Activated naive CD4-positive, alpha-beta T cell treated with anti-CD3 and anti-CD28 coated beads, Interleukin-2, amount 50 U/mL, for 72 hours (primary cell): ENCODE measurements around the gene H2BK1. TPM values are rescaled to one million over a fixed set of nuclear protein-coding genes. Genes with fewer than 3 reads are reported as not detected.

Source experiments
- ATAC-seq, 2 donors: fragments of 150-1000 bp; cut with Tn5 transposase; 2 replicates each; pipeline ENCODE4 v1.10.0; 2021; ENCODE audit warnings: mild to moderate bottlenecking in 2 of 2, moderate library complexity in 2 of 2
- DNase-seq, 2 donors: peaks; one replicate each; pipeline ENCODE4 v3.0.0; 2021 to 2022; ENCODE audit warnings: low spot score in 2 of 2
- H3K27ac Mint-ChIP-seq, 2 donors: one replicate each; pipeline ENCODE4 v1.8.0; 2022; ENCODE audit warnings: mild to moderate bottlenecking in 2 of 2, mixed read lengths in 2 of 2
- H3K36me3 Mint-ChIP-seq, 2 donors: one replicate each; pipeline ENCODE4 v1.8.0; 2022; ENCODE audit warnings: mixed read lengths in 2 of 2
- H3K9me3 Mint-ChIP-seq, 2 donors: one replicate each; pipeline ENCODE4 v1.8.0; 2022; ENCODE audit warnings: mixed read lengths in 2 of 2
- total RNA-seq, 2 donors: library from RNA; stranded (reverse); gene quantifications; one replicate each; pipeline ENCODE4 v1.2.3, GENCODE V29; 2022

The H2BK1 gene
- total RNA-seq, 2 donors from 2014 or later, result 1.2 TPM; not detected in 1

- ATAC-seq (no peak), DNase-seq (no peak)
- Mint-ChIP-seq H3K36me3 (no peaks in the 10 kb centered on the region), H3K27ac (no peak overlapping the region), H3K9me3 (no peaks in the 10 kb centered on the region)
These were observed 30.9 kb downstream of the H2BK1 start for GRCh38 chr7:151179287-151179860.

GRCh38 chr7:151178831-151179230 is 31.5 kb downstream of the H2BK1 start:
- ATAC-seq (no peak), DNase-seq (no peak)
- no peaks in the 10 kb centered on the region for H3K36me3 Mint-ChIP-seq
- no peaks in the 10 kb centered on the region for H3K9me3 Mint-ChIP-seq
- no peak overlapping the region for H3K27ac Mint-ChIP-seq

GRCh38 chr7:151178236-151178635 is 32.1 kb downstream of the H2BK1 start:
- H3K9me3 Mint-ChIP-seq, result no peaks in the 10 kb centered on the region
- DNase-seq, result no peak
- H3K27ac Mint-ChIP-seq, result no peak overlapping the region
- no peak for ATAC-seq
- no peaks in the 10 kb centered on the region for H3K36me3 Mint-ChIP-seq

- Mint-ChIP-seq H3K36me3 (no peaks in the 10 kb centered on the region), H3K9me3 (no peaks in the 10 kb centered on the region), H3K27ac (no peak overlapping the region)
- no peak for DNase-seq
- no peak for ATAC-seq
These were observed 33.0 kb downstream of the H2BK1 start for GRCh38 chr7:151177310-151177709.

- Mint-ChIP-seq H3K9me3 (no peaks in the 10 kb centered on the region), H3K36me3 (no peaks in the 10 kb centered on the region), H3K27ac (no peak overlapping the region)
- ATAC-seq, result no peak
- no peak for DNase-seq
These were observed 33.9 kb downstream of the H2BK1 start for GRCh38 chr7:151176401-151176800.

GRCh38 chr7:151175793-151176311 is 34.4 kb downstream of the H2BK1 start:
- H3K36me3 Mint-ChIP-seq, result no peaks in the 10 kb centered on the region
- no peaks in the 10 kb centered on the region for H3K9me3 Mint-ChIP-seq
- no peak overlapping the region for H3K27ac Mint-ChIP-seq
- DNase-seq (no peak), ATAC-seq (no peak)

- DNase-seq (no peak), ATAC-seq (no peak)
- H3K36me3 Mint-ChIP-seq, result no peaks in the 10 kb centered on the region
- H3K9me3 Mint-ChIP-seq, result no peaks in the 10 kb centered on the region
- H3K27ac Mint-ChIP-seq, result no peak overlapping the region
These were observed 35.1 kb downstream of the H2BK1 start for GRCh38 chr7:151175047-151175792.

- H3K9me3 Mint-ChIP-seq, result no peaks in the 10 kb centered on the region
- no peak overlapping the region for H3K27ac Mint-ChIP-seq
- H3K36me3 Mint-ChIP-seq, result no peaks in the 10 kb centered on the region
- no peak for DNase-seq
- ATAC-seq, result peak in 1 of 2 donors; percentile 34
These were observed 35.8 kb downstream of the H2BK1 start for GRCh38 chr7:151174246-151175046.

- DNase-seq, result no peak
- no peak for ATAC-seq
- Mint-ChIP-seq H3K9me3 (no peaks in the 10 kb centered on the region), H3K36me3 (no peaks in the 10 kb centered on the region), H3K27ac (no peak overlapping the region)
These were observed 36.7 kb downstream of the H2BK1 start for GRCh38 chr7:151173386-151174245.

- Mint-ChIP-seq H3K36me3 (no peaks in the 10 kb centered on the region), H3K9me3 (no peaks in the 10 kb centered on the region), H3K27ac (no peak overlapping the region)
- DNase-seq (peak; percentile 83 to 90), ATAC-seq (peak; percentile 68 to 79)
These were observed 37.8 kb downstream of the H2BK1 start for GRCh38 chr7:151172273-151173141.

- Mint-ChIP-seq H3K36me3 (peaks cover 0 to 5% of the 10 kb centered on the region in 2 donors), H3K9me3 (no peaks in the 10 kb centered on the region), H3K27ac (no peak overlapping the region)
- ATAC-seq (no peak), DNase-seq (no peak)
These were observed 41.5 kb downstream of the H2BK1 start for GRCh38 chr7:151168787-151169162.

- DNase-seq (peak in 1 of 2 donors; percentile 81), ATAC-seq (peak; percentile 80 to 90)
- Mint-ChIP-seq H3K9me3 (no peaks in the 10 kb centered on the region), H3K27ac (no peak overlapping the region), H3K36me3 (peaks cover 0 to 5% of the 10 kb centered on the region in 2 donors)
These were observed 42.1 kb downstream of the H2BK1 start for GRCh38 chr7:151168003-151168786.

- ATAC-seq (peak; percentile 46 to 54), DNase-seq (no peak)
- Mint-ChIP-seq H3K9me3 (no peaks in the 10 kb centered on the region), H3K36me3 (peaks cover 0 to 5% of the 10 kb centered on the region in 2 donors), H3K27ac (no peak within 1 kb of the TSS)
These were observed 42.9 kb downstream of the H2BK1 start, which contains the start of gene GBX1 for GRCh38 chr7:151167197-151167961. Gene GBX1, minus strand, starts transcription at chr7:151167694. Its CDS starts 146 bp downstream, at chr7:151167548.

- no peak for ATAC-seq
- no peak overlapping the region for H3K27ac Mint-ChIP-seq
These were observed 43.6 kb downstream of the H2BK1 start for GRCh38 chr7:151166629-151167196.

More at GRCh38 chr7:151166629-151167196, 43.6 kb downstream of the H2BK1 start:
- DNase-seq, result no peak
- Mint-ChIP-seq H3K36me3 (peaks cover 0 to 5% of the 10 kb centered on the region in 2 donors), H3K9me3 (no peaks in the 10 kb centered on the region)
